Endothelial cell of hepatic sinusoid (primary cell): Measurements from ENCODE around the gene HOXB3.
"Not testable (repeated sequence)": the region's sequence is repeated elsewhere in the genome, so short reads cannot be mapped to it uniquely, and the experiment has no call there.

Experiments used
- in situ Hi-C: cut with HindIII; loops from 2 replicates; pipeline ENCODE4 v1.10.0; 2017; ENCODE audit warnings: low sequenced_read_pairs

Gene HOXB3

DNA sequence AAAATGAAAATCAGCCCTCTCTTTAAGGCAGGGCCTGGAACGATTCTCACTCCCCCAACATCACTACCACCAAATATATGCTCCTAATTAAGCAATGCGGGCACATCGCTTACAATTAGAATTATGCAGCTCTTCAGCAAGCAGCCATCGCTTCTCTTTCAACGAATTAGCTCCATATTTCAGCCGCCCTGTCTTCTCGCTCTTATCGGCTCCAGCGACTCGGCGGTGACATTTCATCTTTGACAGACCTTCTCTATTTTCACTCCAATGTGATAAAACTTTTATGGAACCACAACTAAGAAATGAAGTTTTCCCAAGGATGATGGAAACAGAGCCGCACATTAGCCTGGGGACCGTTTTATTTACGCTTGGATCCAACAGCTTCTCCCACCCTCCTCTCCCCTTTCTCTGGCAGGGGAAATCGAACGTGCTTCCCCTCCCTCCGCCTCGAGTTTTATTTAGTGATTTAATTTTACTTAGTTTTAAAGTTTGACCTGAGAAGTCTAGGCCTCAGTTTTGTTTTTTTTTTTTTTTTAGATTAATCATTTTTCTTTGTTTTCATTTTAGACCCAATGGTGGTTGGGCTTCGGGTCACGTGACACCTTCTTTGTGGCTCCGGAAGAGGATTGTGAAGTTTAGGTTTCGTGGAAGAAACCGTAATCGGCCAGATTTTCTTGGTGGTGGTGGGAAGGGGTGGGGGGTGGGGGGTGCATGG is 42.1 kb downstream of the HOXB3 start:
- in situ Hi-C loops = no loop called here

DNA sequence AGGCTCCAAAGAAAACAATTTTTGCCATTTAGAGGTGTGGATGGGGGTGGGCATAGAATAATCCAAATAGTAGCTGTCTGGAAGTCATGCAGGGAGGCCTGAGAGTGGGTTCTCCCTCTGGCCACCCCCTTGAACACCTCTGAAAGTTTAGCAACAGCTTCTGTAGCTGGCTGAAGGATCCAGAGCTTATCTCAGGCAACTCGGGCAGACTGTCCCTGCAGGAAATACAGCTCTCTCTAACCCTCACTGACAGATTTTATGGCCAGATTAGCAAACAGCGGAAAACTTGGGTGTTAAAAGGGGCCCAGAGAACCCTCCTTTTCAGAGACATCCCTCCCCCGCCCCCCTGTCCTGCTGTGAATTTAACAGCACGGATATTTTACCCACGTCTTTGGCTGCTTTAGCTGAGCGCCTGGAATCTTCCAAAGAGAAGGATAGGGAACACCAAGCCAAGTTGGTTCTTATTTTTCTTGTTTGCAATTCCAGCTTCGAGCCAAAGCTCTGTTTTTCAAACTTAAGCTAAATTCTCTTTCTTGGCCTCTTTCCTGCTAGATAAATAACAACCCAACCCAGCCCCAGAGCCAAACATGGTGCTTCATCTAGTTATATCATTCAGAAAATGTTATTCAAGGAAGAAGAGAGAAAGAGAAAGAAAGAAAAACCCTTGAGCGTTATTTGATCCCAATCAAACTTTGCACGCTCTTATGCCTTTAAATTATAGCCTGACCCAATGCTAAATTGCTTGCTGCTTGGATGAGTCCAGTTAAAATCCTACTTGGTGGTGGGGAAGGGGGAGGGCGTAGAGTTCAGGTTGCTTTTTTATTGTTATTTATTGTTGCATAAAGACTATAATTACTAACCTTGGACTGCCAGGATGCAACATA is 42.9 kb downstream of the HOXB3 start:
- in situ Hi-C loops = no loop called here

- in situ Hi-C loops = no loop called here
These were observed 43.7 kb downstream of the HOXB3 start for GRCh38 chr17:48546137-48546923.

DNA sequence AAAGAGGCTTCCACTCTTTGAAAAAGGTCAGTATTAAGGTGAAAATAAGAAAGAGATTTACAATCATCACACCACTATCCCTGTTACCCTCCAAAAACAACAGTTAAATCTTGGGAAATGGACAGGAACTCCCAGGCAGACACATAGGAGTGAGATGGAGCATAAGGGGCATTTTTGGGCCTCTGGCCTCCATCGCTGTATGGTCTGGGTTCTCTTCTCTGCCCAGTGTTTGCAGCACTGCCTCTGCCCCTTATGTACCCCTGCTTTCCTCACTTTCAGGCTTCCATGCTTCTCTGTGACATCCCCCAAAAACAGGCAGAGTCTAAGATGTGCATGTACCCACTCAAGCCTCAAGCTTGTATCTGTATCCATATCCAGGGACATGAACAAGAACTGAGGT is 44.5 kb downstream of the HOXB3 start:
- in situ Hi-C loops = no loop called here

DNA sequence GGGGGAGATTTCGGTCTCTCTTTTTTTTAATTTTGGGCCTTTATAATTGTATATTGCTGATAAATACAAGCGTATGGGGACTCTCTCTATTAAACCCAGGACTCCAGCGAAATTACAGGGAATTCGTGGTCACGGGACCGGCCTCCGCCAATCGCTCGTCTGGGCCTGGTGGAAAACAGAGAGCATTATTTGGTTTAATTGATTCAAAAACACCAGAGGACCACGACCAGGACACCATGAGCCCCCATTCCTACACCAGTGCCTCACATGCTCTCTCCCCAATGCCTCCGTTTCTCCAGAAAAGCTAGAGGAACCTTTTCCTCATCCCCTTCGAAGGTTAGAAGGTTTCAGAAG is 45.0 kb downstream of the HOXB3 start, which contains the start of gene HOXB2:
Gene HOXB2 (minus strand): TSS at position 88 of the 354 bp plus-strand sequence. CDS start 198 bp downstream, outside the sequence.
- in situ Hi-C loops = no loop called here

DNA sequence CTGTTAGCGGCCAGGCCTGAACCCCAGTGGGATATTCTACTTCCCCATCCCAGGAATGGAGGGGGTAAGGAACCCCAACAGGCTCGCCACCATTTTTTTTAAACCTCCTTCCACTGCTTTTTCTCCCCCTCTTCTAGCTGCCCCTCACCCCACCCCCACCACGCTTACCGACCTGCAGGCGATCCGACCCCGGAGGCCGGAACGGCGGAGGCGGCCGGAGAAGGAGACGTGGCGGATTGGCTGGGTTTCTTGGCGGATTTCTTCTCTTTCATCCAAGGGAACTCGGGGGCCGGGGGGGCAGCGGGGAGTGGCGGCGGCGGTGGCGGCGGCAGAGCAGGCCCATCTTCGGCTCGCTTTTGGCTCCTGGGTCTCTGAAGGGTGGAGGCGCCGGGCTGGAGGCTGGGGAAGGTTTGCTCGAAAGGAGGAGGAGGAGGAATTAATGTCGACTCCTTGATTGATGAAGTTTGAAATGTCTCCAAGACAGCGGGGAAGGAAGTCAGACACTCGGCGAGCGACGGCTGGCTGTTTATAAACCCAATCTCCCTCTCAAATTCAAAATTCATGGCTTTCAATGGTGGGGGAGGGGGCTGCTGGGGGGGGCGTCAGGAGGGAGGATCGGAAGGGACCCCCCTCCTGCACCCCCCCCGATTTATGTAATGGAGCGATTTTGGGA is 45.6 kb downstream of the HOXB3 start:
- in situ Hi-C loops = no loop called here

GRCh38 chr17:48543854-48544348 is 46.1 kb downstream of the HOXB3 start:
- in situ Hi-C loops = no loop called here

GRCh38 chr17:48543107-48543853 is 46.8 kb downstream of the HOXB3 start:
- in situ Hi-C loops = no loop called here

GRCh38 chr17:48542698-48543106 is 47.3 kb downstream of the HOXB3 start:
- in situ Hi-C loops = no loop called here

- in situ Hi-C loops = no loop called here
These were observed 47.9 kb downstream of the HOXB3 start for GRCh38 chr17:48542114-48542656.

- in situ Hi-C loops = no loop called here
These were observed 48.4 kb downstream of the HOXB3 start for GRCh38 chr17:48541577-48542113.

DNA sequence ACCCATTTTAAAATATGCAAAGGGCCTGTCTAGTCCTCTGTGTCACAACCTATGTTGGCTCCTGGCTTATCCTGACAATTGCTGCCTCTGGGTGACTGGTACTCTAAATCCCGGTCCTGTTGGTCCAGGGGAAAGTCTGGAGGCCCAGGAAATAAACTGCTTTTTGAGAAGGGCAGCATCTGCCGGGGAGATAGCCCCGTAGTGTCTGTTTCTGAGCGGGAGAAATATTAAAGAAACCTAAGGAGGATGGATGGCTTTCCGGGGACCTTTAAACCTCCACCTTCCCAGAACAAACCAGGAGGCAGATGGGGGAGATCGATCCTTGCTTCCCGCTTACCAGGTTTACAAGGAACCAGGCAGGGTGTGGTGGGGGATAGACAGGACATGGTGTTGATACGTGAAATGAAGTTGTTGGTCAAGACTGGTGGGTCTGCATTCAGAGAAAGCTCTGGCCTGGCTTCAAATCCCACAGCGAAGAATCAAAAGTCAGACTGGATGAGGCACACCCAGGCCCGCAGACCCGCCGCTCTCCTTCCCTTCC is 48.9 kb downstream of the HOXB3 start:
- in situ Hi-C loops = no loop called here

- in situ Hi-C loops = no loop called here
These were observed 49.8 kb downstream of the HOXB3 start for GRCh38 chr17:48540213-48540612.

- in situ Hi-C loops = no loop called here
These were observed 50.9 kb downstream of the HOXB3 start for GRCh38 chr17:48539177-48539576.

DNA sequence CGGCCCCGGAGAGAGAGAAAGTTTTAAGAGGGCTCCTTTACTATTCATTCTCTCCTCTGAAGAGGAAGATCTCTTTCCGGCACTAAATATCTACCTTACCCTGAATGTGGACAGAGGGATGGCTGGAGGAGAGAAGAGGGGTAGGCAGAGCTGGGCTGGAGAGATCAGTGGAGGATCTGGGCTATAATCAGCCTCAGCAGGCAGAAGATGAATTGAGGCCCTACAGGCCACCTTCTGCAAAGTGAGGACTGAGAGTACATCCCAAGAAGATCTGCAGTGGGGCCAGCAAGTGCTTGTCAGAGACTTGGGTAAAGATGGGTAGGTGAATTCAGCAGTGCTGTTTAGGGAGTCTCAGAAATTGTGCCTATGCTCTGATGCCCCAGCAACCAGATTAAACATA is 52.7 kb downstream of the HOXB3 start:
- in situ Hi-C loops = no loop called here

GRCh38 chr17:48535793-48536559 is 54.1 kb downstream of the HOXB3 start:
- in situ Hi-C loops = not testable (repeated sequence)

DNA sequence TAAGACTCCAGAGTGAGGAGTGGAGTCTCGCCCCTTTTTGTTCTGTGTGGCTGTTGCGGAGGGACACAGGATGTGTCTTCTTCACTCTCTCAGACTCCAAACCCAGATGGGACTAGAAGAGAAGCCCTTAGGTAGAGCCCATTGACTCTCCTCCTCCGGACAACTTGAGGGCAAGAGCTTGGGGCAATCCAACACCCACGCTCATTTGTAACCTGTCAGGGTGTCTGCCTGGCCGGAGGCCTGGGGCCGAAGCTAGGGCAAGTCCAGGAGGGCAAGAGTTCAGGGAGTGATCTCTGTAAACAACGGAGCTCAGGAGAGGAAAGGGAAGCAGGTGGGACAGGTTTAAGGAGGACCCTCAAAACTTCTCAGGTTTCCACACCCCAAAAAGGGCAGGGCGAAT is 57.8 kb downstream of the HOXB3 start:
- in situ Hi-C loops = no loop called here

- in situ Hi-C loops = no loop called here
These were observed 59.2 kb downstream of the HOXB3 start, which contains the start of gene HOXB1 for GRCh38 chr17:48530887-48531272. Gene HOXB1 (minus strand): TSS chr17:48531011. CDS start chr17:48530904, 107 bp downstream.
